Subcutaneous abdominal adipose tissue (tissue), 5 donors: ENCODE data around the gene EMILIN2.

Source experiments
- H3K27ac ChIP-seq: one replicate; pipeline ENCODE4 v1.7.0; 2013; ENCODE audit warnings: low read depth, mild to moderate bottlenecking, inconsistent platforms, low read length, moderate library complexity
- H3K27me3 ChIP-seq, 5 donors: one replicate each; pipeline ENCODE4 v1.7.0; 2013; ENCODE audit warnings: low read length in 5 of 5, inconsistent platforms in 1 of 5; ENCODE audit not compliant: control insufficient read depth in 5 of 5, insufficient read depth in 4 of 5
- H3K36me3 ChIP-seq, 5 donors: one replicate each; pipeline ENCODE4 v1.7.0; 2013; ENCODE audit warnings: low read length in 5 of 5; ENCODE audit not compliant: control insufficient read depth in 5 of 5, insufficient read depth in 5 of 5
- H3K4me1 ChIP-seq, 5 donors: one replicate each; pipeline ENCODE4 v1.7.0; 2013; ENCODE audit warnings: low read length in 5 of 5, mild to moderate bottlenecking in 3 of 5, moderate library complexity in 1 of 5; ENCODE audit not compliant: control insufficient read depth in 5 of 5, insufficient read depth in 5 of 5
- H3K4me3 ChIP-seq, 5 donors: one replicate each; pipeline ENCODE4 v1.7.0; 2013; ENCODE audit warnings: low read length in 5 of 5, low read depth in 1 of 5
- H3K9ac ChIP-seq, 5 donors: one replicate each; pipeline ENCODE4 v1.7.0; 2013; ENCODE audit warnings: low read length in 5 of 5, mild to moderate bottlenecking in 4 of 5, moderate library complexity in 3 of 5
- H3K9me3 ChIP-seq, 5 donors: one replicate each; pipeline ENCODE4 v1.7.0; 2013; ENCODE audit warnings: low read length in 5 of 5; ENCODE audit not compliant: control insufficient read depth in 5 of 5
- donor health status: healthy.
- donor health status: healthy.
- donor health status: healthy.
- donor health status: healthy.
- donor health status: healthy.

The EMILIN2 gene

GRCh38 chr18:2932247-2933181 is 85.7 kb downstream of the EMILIN2 start:
- Histone ChIP-seq H3K4me1 (peaks cover 0 to 3% (median 0%) of the 10 kb centered on the region in 5 donors), H3K4me3 (no peak overlapping the region), H3K36me3 (peaks cover 17 to 68% (median 42%) of the 10 kb centered on the region in 5 donors), H3K27me3 (no peaks in the 10 kb centered on the region), H3K9ac (no peak overlapping the region), H3K27ac (no peak overlapping the region), H3K9me3 (no peaks in the 10 kb centered on the region)

GRCh38 chr18:2933995-2934394 is 87.2 kb downstream of the EMILIN2 start:
- peaks cover 0 to 3% (median 0%) of the 10 kb centered on the region in 5 donors for H3K4me1 ChIP-seq
- H3K27ac ChIP-seq, result no peak overlapping the region
- peaks cover 19 to 68% (median 41%) of the 10 kb centered on the region in 5 donors for H3K36me3 ChIP-seq
- no peaks in the 10 kb centered on the region for H3K27me3 ChIP-seq
- H3K9me3 ChIP-seq, result no peaks in the 10 kb centered on the region
- H3K4me3 ChIP-seq, result no peak overlapping the region
- no peak overlapping the region for H3K9ac ChIP-seq

GRCh38 chr18:2935438-2936192 is 88.8 kb downstream of the EMILIN2 start:
- Histone ChIP-seq H3K36me3 (peaks cover 15 to 65% (median 44%) of the 10 kb centered on the region in 5 donors), H3K27me3 (no peaks in the 10 kb centered on the region), H3K9ac (peak overlapping the region in 1 of 5 donors; percentile 28), H3K9me3 (no peaks in the 10 kb centered on the region), H3K4me1 (peaks cover 0 to 3% (median 0%) of the 10 kb centered on the region in 5 donors), H3K4me3 (no peak overlapping the region), H3K27ac (no peak overlapping the region)

GRCh38 chr18:2939317-2939716 is 92.5 kb downstream of the EMILIN2 start:
- no peaks in the 10 kb centered on the region for H3K4me1 ChIP-seq
- no peak overlapping the region for H3K27ac ChIP-seq
- no peaks in the 10 kb centered on the region for H3K9me3 ChIP-seq
- H3K9ac ChIP-seq, result no peak overlapping the region
- H3K36me3 ChIP-seq, result peaks cover 11 to 43% (median 32%) of the 10 kb centered on the region in 5 donors
- no peak overlapping the region for H3K4me3 ChIP-seq
- H3K27me3 ChIP-seq, result no peaks in the 10 kb centered on the region

DNA sequence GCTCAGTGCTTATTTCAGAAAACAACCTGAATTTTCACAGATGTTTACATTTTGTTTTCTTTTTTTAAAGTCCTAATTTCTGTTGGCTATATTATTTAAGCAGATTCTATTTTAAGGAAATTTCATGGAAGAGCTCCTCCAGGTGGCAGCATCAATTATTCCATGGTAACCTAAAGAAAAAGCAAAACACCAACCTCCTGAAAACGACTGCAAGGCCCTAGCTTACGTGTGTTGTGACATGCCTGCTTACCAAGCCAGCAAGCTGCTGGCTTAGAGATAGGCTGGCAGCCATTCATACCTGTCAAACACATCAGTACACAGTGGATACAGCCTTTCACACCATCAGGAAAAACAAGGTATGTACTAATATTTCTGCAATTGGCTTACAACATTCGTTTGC is 101.2 kb downstream of the EMILIN2 start:
- Histone ChIP-seq H3K9ac (no peak overlapping the region), H3K27me3 (no peaks in the 10 kb centered on the region), H3K4me1 (peaks cover 0 to 3% (median 0%) of the 10 kb centered on the region in 5 donors), H3K4me3 (no peak overlapping the region), H3K36me3 (peaks cover 17 to 35% (median 29%) of the 10 kb centered on the region in 5 donors), H3K9me3 (no peaks in the 10 kb centered on the region), H3K27ac (no peak overlapping the region)

- H3K4me1 ChIP-seq, result peaks cover 0 to 11% (median 6%) of the 10 kb centered on the region in 5 donors
- H3K4me3 ChIP-seq, result no peak overlapping the region
- H3K9ac ChIP-seq, result no peak overlapping the region
- no peaks in the 10 kb centered on the region for H3K27me3 ChIP-seq
- no peaks in the 10 kb centered on the region for H3K9me3 ChIP-seq
- no peak overlapping the region for H3K27ac ChIP-seq
- peaks cover 18 to 40% (median 35%) of the 10 kb centered on the region in 5 donors for H3K36me3 ChIP-seq
These were observed 105.8 kb downstream of the EMILIN2 start for GRCh38 chr18:2952605-2953004.

DNA sequence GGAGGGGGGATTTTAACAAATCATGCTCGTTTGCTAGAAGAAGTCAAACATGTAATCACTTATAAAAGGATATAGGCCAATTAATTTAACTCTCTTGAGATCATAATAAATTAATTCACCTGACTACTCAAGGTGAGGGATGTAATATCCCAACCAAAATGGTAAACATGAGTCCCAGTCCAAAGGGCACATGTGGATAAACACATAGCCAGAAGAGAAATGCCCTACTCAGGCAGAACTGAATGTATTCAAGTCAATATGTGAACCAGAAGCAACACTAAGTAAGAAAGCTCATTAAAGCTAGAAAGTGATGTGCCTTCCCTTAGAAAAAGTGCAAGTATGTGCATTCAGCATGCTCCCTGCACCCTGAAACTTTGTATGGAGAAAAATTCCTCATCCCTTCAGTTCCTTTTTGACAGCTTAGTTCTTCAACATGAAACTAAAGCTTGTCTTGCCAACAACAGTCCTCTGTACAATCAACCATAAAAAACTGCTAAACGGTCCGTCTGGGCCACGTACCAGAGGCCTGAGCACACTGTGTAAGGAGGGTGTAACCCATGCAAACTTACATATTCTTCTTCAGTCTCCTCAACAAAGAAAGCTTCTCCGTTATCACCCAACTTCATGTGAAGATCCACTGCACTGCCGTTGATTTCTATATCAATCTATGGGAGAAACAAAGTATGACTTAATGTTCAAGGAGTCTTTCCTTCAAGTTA is 107.3 kb downstream of the EMILIN2 start:
- H3K27ac ChIP-seq, result no peak overlapping the region
- peaks cover 17 to 40% (median 35%) of the 10 kb centered on the region in 5 donors for H3K36me3 ChIP-seq
- H3K4me1 ChIP-seq, result peaks cover 7 to 22% (median 14%) of the 10 kb centered on the region in 5 donors
- no peaks in the 10 kb centered on the region for H3K27me3 ChIP-seq
- H3K9me3 ChIP-seq, result no peaks in the 10 kb centered on the region
- no peak overlapping the region for H3K4me3 ChIP-seq
- H3K9ac ChIP-seq, result no peak overlapping the region

DNA sequence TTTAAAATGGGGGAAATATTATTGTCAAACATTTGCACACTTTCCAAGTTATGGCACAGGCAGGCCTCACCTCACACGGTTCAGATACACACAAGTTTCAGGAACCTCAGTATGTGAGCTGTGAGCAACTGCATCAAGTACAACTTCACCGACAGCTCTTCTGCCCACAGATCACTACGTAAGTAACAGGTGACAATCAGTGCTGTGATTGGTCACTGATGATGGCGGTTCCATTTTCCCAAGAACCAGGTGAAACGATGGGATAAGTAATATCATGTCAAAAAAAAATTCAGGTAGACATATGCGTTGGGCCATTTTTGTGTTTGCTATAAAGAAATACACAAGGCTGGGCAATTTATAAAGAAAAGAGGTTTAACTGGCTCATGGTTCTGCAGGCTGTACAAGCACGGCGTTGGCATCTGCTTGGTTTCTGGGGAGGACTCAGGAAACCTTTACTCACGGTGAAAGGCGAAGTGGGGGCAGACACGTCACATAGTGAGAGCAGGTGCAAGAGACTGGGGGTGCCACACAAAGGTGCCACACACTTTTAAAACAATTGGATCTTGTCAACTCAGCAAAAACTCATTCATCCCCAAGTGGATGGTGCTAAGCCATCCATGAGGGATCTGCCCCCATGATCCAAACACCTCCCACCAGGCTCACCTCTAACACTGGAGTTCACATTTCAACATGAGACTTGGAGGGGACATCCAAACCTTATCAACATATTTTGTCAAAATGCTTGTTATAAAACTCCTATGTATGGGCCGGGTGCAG is 108.3 kb downstream of the EMILIN2 start:
- Histone ChIP-seq H3K9me3 (no peaks in the 10 kb centered on the region), H3K9ac (no peak overlapping the region), H3K4me3 (no peak overlapping the region), H3K27ac (no peak overlapping the region), H3K27me3 (no peaks in the 10 kb centered on the region), H3K4me1 (peaks cover 7 to 31% (median 20%) of the 10 kb centered on the region in 5 donors), H3K36me3 (peaks cover 17 to 37% (median 30%) of the 10 kb centered on the region in 5 donors)

DNA sequence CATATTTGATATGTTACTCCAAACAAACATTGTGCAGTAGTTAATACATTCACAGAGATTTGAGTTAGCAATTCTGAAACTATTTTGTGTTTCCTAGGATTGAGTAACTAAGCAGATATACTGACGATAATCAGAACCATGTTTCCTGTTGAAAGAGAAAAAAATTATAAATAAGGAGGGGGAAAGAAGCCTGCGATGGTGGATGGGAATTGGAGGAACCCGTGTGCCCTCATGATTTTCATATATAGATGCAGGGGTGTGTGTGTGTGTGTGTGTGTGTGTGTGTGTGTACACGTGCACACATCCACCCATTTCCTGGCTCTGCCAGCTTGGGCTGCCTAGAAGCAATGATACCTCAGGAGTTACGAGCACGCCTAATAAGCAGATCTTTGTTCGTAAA is 109.2 kb downstream of the EMILIN2 start:
- Histone ChIP-seq H3K27me3 (no peaks in the 10 kb centered on the region), H3K9ac (peak overlapping the region in 1 of 5 donors; percentile 13), H3K36me3 (peaks cover 13 to 27% (median 21%) of the 10 kb centered on the region in 5 donors), H3K4me1 (peaks cover 9 to 41% (median 29%) of the 10 kb centered on the region in 5 donors), H3K9me3 (no peaks in the 10 kb centered on the region), H3K27ac (peak overlapping the region; percentile 54), H3K4me3 (peak overlapping the region in 4 of 5 donors; percentile 5 to 42 (median 37))
